ENCODE measurements around the gene JAZF1.
"Not testable (repeated sequence)": the region's sequence is repeated elsewhere in the genome, so short reads cannot be mapped to it uniquely, and the experiment has no call there.

The JAZF1 gene

GRCh38 chr7:28042721-28043120, 137.9 kb downstream of the JAZF1 start:
- no peak for DNase-seq (ENCODE audit: low read depth in 2 of 2)

GRCh38 chr7:28041508-28042314, 138.9 kb downstream of the JAZF1 start:
- DNase-seq (ENCODE audit: low read depth in 2 of 2): no peak

GRCh38 chr7:28038175-28038797, 142.3 kb downstream of the JAZF1 start:
- no peak for DNase-seq (ENCODE audit: low read depth in 2 of 2)

- DNase-seq (ENCODE audit: low read depth in 2 of 2): no peak
These were observed 143.2 kb downstream of the JAZF1 start for GRCh38 chr7:28037220-28038010.

- no peak for DNase-seq (ENCODE audit: low read depth in 2 of 2)
These were observed 143.9 kb downstream of the JAZF1 start for GRCh38 chr7:28036696-28037095.

GRCh38 chr7:28033386-28033785, 147.2 kb downstream of the JAZF1 start:
- no peak for DNase-seq (ENCODE audit: low read depth in 2 of 2)

- DNase-seq (ENCODE audit: low read depth in 2 of 2): no peak
These were observed 147.7 kb downstream of the JAZF1 start for GRCh38 chr7:28032738-28033380.

- no peak for DNase-seq (ENCODE audit: low read depth in 2 of 2)
These were observed 151.5 kb downstream of the JAZF1 start for GRCh38 chr7:28029051-28029450.

GRCh38 chr7:28028471-28028870, 152.1 kb downstream of the JAZF1 start:
- DNase-seq (ENCODE audit: low read depth in 2 of 2): no peak

GRCh38 chr7:28026237-28026636, 154.4 kb downstream of the JAZF1 start:
- DNase-seq (ENCODE audit: low read depth in 2 of 2): no peak

GRCh38 chr7:28024786-28025334, 155.7 kb downstream of the JAZF1 start:
- no peak for DNase-seq (ENCODE audit: low read depth in 2 of 2)

- DNase-seq (ENCODE audit: low read depth in 2 of 2): no peak
These were observed 160.2 kb downstream of the JAZF1 start for GRCh38 chr7:28020302-28020940.

GRCh38 chr7:28018856-28019465, 161.6 kb downstream of the JAZF1 start:
- DNase-seq (ENCODE audit: low read depth in 2 of 2): no peak

GRCh38 chr7:28018446-28018845, 162.1 kb downstream of the JAZF1 start:
- no peak for DNase-seq (ENCODE audit: low read depth in 2 of 2)

GRCh38 chr7:28018020-28018419, 162.6 kb downstream of the JAZF1 start:
- DNase-seq (ENCODE audit: low read depth in 2 of 2): no peak

- DNase-seq (ENCODE audit: low read depth in 2 of 2): no peak
These were observed 163.2 kb downstream of the JAZF1 start for GRCh38 chr7:28017372-28017771.

GRCh38 chr7:28016297-28016696, 164.3 kb downstream of the JAZF1 start:
- DNase-seq (ENCODE audit: low read depth in 2 of 2): no peak

GRCh38 chr7:28015169-28015568, 165.4 kb downstream of the JAZF1 start:
- DNase-seq (ENCODE audit: low read depth in 2 of 2): no peak

- DNase-seq (ENCODE audit: low read depth in 2 of 2): not testable (repeated sequence)
These were observed 166.3 kb downstream of the JAZF1 start for GRCh38 chr7:28014340-28014739.

- DNase-seq (ENCODE audit: low read depth in 2 of 2): no peak
These were observed 167.2 kb downstream of the JAZF1 start for GRCh38 chr7:28013441-28013840.

GRCh38 chr7:28013019-28013418, 167.6 kb downstream of the JAZF1 start:
- DNase-seq (ENCODE audit: low read depth in 2 of 2): no peak
